GM23338 (cell line): ENCODE measurements around the gene MTHFSD.

Experiments
- CREB1 ChIP-seq: fragments of 250-450 bp; sonication (Bioruptor Pico); IDR thresholded peaks from 2 replicates; pipeline ENCODE4 v1.5.0; 2020; ENCODE audit warnings: low read depth, mild to moderate bottlenecking, moderate library complexity
- CTCF ChIP-seq, 2 experiments: fragments of 200-600 bp in 1 of 2; sonication (generic) in 1 of 2; conservative IDR thresholded peaks; 2 replicates each; pipeline versions ENCODE4 v1.5.1 to v1.6.1; 2016 to 2017; ENCODE audit warnings: antibody characterized with exemption in 2 of 2, low read depth in 2 of 2, mild to moderate bottlenecking in 2 of 2, moderate library complexity in 1 of 2
- ETS1 ChIP-seq: IDR thresholded peaks from 2 replicates; pipeline ENCODE4 v1.6.1; 2016; ENCODE audit warnings: antibody characterized with exemption
- EZH2 ChIP-seq: fragments of 200-600 bp; sonication (generic); IDR thresholded peaks from one replicate; pipeline ENCODE4 v1.8.0; 2017; ENCODE audit warnings: antibody characterized with exemption, mild to moderate bottlenecking, low read depth; ENCODE audit not compliant: unreplicated experiment
- EZH2phosphoT487 ChIP-seq: fragments of 200-600 bp; sonication (generic); IDR thresholded peaks from one replicate; pipeline ENCODE4 v1.8.1; 2018; ENCODE audit warnings: antibody characterized with exemption; ENCODE audit not compliant: unreplicated experiment
- JUNB ChIP-seq: IDR thresholded peaks from one replicate; pipeline ENCODE4 v1.6.1; 2016; ENCODE audit warnings: antibody characterized with exemption; ENCODE audit not compliant: unreplicated experiment
- POLR2AphosphoS5 ChIP-seq: IDR thresholded peaks from 2 replicates; pipeline ENCODE4 v1.6.1; 2016; ENCODE audit warnings: antibody characterized with exemption, low read depth
- REST ChIP-seq: IDR thresholded peaks from one replicate; pipeline ENCODE4 v1.6.1; 2018; ENCODE audit warnings: antibody characterized with exemption; ENCODE audit not compliant: unreplicated experiment
- STAT1 ChIP-seq: IDR thresholded peaks from one replicate; pipeline ENCODE4 v1.6.1; 2016; ENCODE audit warnings: antibody characterized with exemption; ENCODE audit not compliant: unreplicated experiment

- TF ChIP-seq CTCF (conservative IDR thresholded peaks at IDR 0.05; ENCODE audit: low read depth in 2 of 2) = no peak
- TF ChIP-seq EZH2phosphoT487 = peak; percentile 50
- no peak for TF ChIP-seq POLR2AphosphoS5
- TF ChIP-seq JUNB = no peak
- peak; percentile 20 for TF ChIP-seq EZH2
- TF ChIP-seq REST = no peak
- TF ChIP-seq STAT1 = no peak
- TF ChIP-seq CREB1 = no peak
- TF ChIP-seq ETS1 = no peak
Observed at GRCh38 chr16:86512301-86512859, 42.7 kb downstream of the MTHFSD start.
